Measurements from ENCODE around the gene SLC16A5. TPM values are rescaled to one million over a fixed set of nuclear protein-coding genes. Genes with fewer than 3 reads are reported as not detected.

The SLC16A5 gene
- total RNA-seq, 1 experiment from 2014 or later, result 1.2 TPM

- H3K4me2 ChIP-seq (ENCODE audit: low read length), result peak overlapping the region; percentile 75
- POLR2A ChIA-PET (ENCODE audit: unreplicated experiment), result interaction anchor here (0.6 to 0.8 kb wide), 2 partner anchors 22 to 127 kb away, joined by 8 to 17 read pairs; no protein-coding TSS in a partner anchor
- H3K36me3 ChIP-seq (ENCODE audit: low read depth, low read length), result peaks cover 19% of the 10 kb centered on the region; the same call in 1 of the 2 replicates
- ATAC-seq, result no peak
- no peak for TF ChIP-seq CTCF (conservative IDR thresholded peaks at IDR 0.05; ENCODE audit: low read depth, low read length)
- no peak for TF ChIP-seq EZH2phosphoT487 (IDR thresholded peaks at IDR 0.05; ENCODE audit: borderline replicate concordance, low read length)
- no peak for TF ChIP-seq EZH2 (IDR thresholded peaks at IDR 0.05; ENCODE audit: low read length, unreplicated experiment)
- intact Hi-C loops (cut with micrococcal nuclease), result loop anchor here (1.0 to 10.0 kb wide), 4 partner anchors 17 to 300 kb away; partner anchors contain the start of gene NT5C
- H3K4me1 ChIP-seq (ENCODE audit: insufficient read depth, low read length), result peaks cover 33% of the 10 kb centered on the region
- H3K4me3 ChIP-seq (ENCODE audit: low read length), result peak overlapping the region; percentile 52
- no peaks in the 10 kb centered on the region for H3K27me3 ChIP-seq (ENCODE audit: low read length)
- CTCF ChIA-PET, result interaction anchor here (0.6 to 2.9 kb wide), 12 partner anchors 9 to 298 kb away, joined by 3 to 57 read pairs (median 12); partner anchors contain the start of genes NT5C and NUP85
- no peaks in the 10 kb centered on the region for H3F3A ChIP-seq (ENCODE audit: low read length, unreplicated experiment)
- DNase-seq, result no peak
- H2AFZ ChIP-seq (ENCODE audit: low read length), result peak overlapping the region; percentile 46
- H4K20me1 ChIP-seq (ENCODE audit: low read length), result no peaks in the 10 kb centered on the region
- peak overlapping the region; percentile 58 for H3K9ac ChIP-seq (ENCODE audit: low read length)
- peak overlapping the region; percentile 50 for H3K27ac ChIP-seq (ENCODE audit: low read length)
- peaks cover 80% of the 10 kb centered on the region for H3K79me2 ChIP-seq (ENCODE audit: low read length)
- no peaks in the 10 kb centered on the region for H3K9me2 ChIP-seq (replicated peaks; ENCODE audit: low read length)
- no TSS peak for BruUV-seq (replicated peaks)
- H3K9me3 ChIP-seq (ENCODE audit: low read length), result no peaks in the 10 kb centered on the region
These were observed 27.0 kb downstream of the SLC16A5 start for GRCh38 chr17:75114552-75115314.

- no peak for DNase-seq
- intact Hi-C loops (cut with micrococcal nuclease), result loop anchor here (10.0 kb wide), 1 partner anchor 299 kb away; no protein-coding TSS in a partner anchor
- Histone ChIP-seq H4K20me1 (ENCODE audit: low read length) (no peaks in the 10 kb centered on the region), H2AFZ (ENCODE audit: low read length) (no peak overlapping the region), H3K4me3 (ENCODE audit: low read length) (no peak overlapping the region), H3K9me3 (ENCODE audit: low read length) (no peaks in the 10 kb centered on the region), H3K4me2 (ENCODE audit: low read length) (no peak overlapping the region), H3K79me2 (ENCODE audit: low read length) (peaks cover 72% of the 10 kb centered on the region), H3K9ac (ENCODE audit: low read length) (no peak overlapping the region), H3K36me3 (ENCODE audit: low read depth, low read length) (peaks cover 22% of the 10 kb centered on the region; the same call in 1 of the 2 replicates), H3K27me3 (ENCODE audit: low read length) (no peaks in the 10 kb centered on the region), H3F3A (ENCODE audit: low read length, unreplicated experiment) (no peaks in the 10 kb centered on the region), H3K4me1 (ENCODE audit: insufficient read depth, low read length) (peaks cover 32% of the 10 kb centered on the region), H3K27ac (ENCODE audit: low read length) (no peak overlapping the region), H3K9me2 (replicated peaks; ENCODE audit: low read length) (no peaks in the 10 kb centered on the region)
- ATAC-seq, result no peak
- POLR2A ChIA-PET (ENCODE audit: unreplicated experiment), result no interaction called here
- CTCF ChIA-PET, result interaction anchor here (0.5 to 2.9 kb wide), 3 partner anchors 8 to 86 kb away, joined by 9 to 57 read pairs (median 18); no protein-coding TSS in a partner anchor
- no peak for TF ChIP-seq EZH2 (IDR thresholded peaks at IDR 0.05; ENCODE audit: low read length, unreplicated experiment)
- no peak for TF ChIP-seq EZH2phosphoT487 (IDR thresholded peaks at IDR 0.05; ENCODE audit: borderline replicate concordance, low read length)
- no peak for TF ChIP-seq CTCF (conservative IDR thresholded peaks at IDR 0.05; ENCODE audit: low read depth, low read length)
- no TSS peak for BruUV-seq (replicated peaks)
These were observed 27.8 kb downstream of the SLC16A5 start for GRCh38 chr17:75115555-75115954.
